Effector memory CD8-positive, alpha-beta T cell (primary cell): ENCODE results near the gene ST14.
"Not testable (repeated sequence)": the region's sequence is repeated elsewhere in the genome, so short reads cannot be mapped to it uniquely, and the experiment has no call there.

Experiments
- ATAC-seq: fragments of 150-1000 bp; cut with Tn5 transposase; replicated peaks from 2 replicates; pipeline ENCODE4 v1.10.0; 2021; ENCODE audit warnings: mild to moderate bottlenecking, moderate library complexity
- DNase-seq, 3 experiments: peaks; one replicate each; pipeline ENCODE4 v3.0.0; 2021
- H3K27ac Mint-ChIP-seq, 2 donors: one replicate each; pipeline ENCODE4 v1.8.0; 2022; ENCODE audit warnings: mild to moderate bottlenecking in 2 of 2, mixed read lengths in 2 of 2, moderate library complexity in 2 of 2
- H3K27me3 Mint-ChIP-seq, 2 donors: one replicate each; pipeline ENCODE4 v1.8.0; 2022; ENCODE audit warnings: mixed read lengths in 2 of 2
- H3K36me3 Mint-ChIP-seq: one replicate; pipeline ENCODE4 v1.8.0; 2022; ENCODE audit warnings: mild to moderate bottlenecking, moderate library complexity, mixed read lengths; ENCODE audit not compliant: insufficient read depth
- H3K4me1 Mint-ChIP-seq, 2 donors: one replicate each; pipeline ENCODE4 v1.8.0; 2022; ENCODE audit warnings: low read depth in 2 of 2, mixed read lengths in 2 of 2
- H3K4me3 Mint-ChIP-seq, 2 donors: one replicate each; pipeline ENCODE4 v1.8.0; 2022; ENCODE audit warnings: mild to moderate bottlenecking in 2 of 2, mixed read lengths in 2 of 2, moderate library complexity in 2 of 2
- H3K9me3 Mint-ChIP-seq, 2 donors: one replicate each; pipeline ENCODE4 v1.8.0; 2022; ENCODE audit warnings: mixed read lengths in 2 of 2

The ST14 gene

DNA sequence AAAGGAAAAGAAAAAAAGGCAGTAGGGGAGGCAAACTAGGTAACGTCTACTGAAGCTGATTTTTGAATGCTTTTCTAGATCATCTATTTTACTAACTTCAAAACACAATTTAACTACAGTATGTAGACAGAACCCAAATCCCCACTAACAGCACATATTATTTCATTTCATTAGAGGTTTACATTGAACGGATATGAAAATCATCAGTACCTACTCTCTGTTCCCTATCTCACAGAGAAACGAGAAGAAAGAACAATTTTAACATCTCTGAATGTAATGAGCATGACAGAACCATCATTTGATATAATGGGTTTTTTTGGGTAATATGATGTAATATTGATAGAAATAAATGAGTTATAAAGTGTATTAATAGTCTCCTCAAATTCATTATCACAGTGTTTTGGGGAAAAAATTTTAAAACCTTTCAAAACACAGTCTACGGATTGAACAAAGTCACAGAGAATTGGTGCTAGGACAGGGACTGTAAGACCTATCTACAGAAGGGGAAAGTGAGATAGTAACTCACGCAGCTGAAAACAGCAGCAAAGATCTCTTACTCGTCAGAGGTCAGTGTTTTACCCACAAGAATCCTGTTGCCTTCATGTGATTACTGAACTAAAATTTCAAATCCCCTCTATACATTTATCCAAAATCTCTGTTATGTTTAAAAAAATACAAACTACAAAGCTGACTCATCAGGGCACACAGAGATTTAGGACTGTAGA, 77.9 kb downstream of the ST14 start:
- H3K4me3 Mint-ChIP-seq = no peak overlapping the region
- H3K9me3 Mint-ChIP-seq = no peaks in the 10 kb centered on the region
- no peak overlapping the region for H3K27ac Mint-ChIP-seq
- peaks cover 58% of the 10 kb centered on the region for H3K36me3 Mint-ChIP-seq
- H3K27me3 Mint-ChIP-seq = no peaks in the 10 kb centered on the region
- H3K4me1 Mint-ChIP-seq = peaks cover 0 to 4% of the 10 kb centered on the region in 2 donors
- no peak for DNase-seq
- ATAC-seq = no peak

DNA sequence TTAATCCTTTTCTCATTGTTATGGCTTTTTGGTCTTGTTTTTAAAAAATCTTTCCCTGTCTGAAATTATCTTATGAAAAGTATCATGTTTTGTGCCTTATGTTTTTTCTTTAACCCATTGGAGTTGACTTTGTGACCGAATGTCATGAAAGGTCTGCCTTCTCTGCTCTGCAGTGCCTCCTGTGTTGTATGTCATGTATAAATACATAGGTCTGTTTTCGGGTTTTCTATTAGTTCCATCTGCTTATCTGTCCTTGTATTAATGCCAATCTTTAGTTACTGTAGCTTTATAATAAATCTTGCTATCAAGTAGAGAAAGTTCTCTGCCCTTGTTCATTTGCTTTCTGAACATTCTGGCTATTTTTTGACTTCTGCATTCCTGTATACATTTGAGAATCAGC, 82.1 kb downstream of the ST14 start:
- DNase-seq = no peak
- no peak for ATAC-seq
- H3K4me1 Mint-ChIP-seq = peaks cover 19 to 21% of the 10 kb centered on the region in 2 donors
- H3K27ac Mint-ChIP-seq = no peak overlapping the region
- no peaks in the 10 kb centered on the region for H3K9me3 Mint-ChIP-seq
- H3K4me3 Mint-ChIP-seq = no peak overlapping the region
- H3K27me3 Mint-ChIP-seq = no peaks in the 10 kb centered on the region
- H3K36me3 Mint-ChIP-seq = peaks cover 37% of the 10 kb centered on the region

DNA sequence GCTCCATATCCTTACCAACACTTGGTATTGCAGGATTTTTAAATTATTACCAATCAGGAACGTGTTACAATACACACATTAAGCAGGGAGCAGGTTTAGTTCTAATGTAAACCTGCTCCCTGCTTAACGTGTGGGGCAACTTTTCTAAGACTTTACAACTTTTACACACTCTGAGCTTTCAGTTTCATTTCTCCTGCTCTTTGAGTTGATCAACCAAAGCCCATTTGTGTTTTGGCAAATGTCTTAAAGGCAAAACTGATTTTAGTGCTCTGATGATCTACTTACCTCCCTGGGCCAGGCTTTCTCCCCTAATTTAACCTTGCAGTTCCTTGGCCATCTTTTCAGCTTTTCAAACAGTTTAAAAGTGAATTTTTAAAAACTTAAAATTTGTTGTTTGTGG, 84.2 kb downstream of the ST14 start:
- H3K4me3 Mint-ChIP-seq = peak overlapping the region; percentile 45 to 65
- H3K4me1 Mint-ChIP-seq = peaks cover 25 to 32% of the 10 kb centered on the region in 2 donors
- no peaks in the 10 kb centered on the region for H3K9me3 Mint-ChIP-seq
- peaks cover 16% of the 10 kb centered on the region for H3K36me3 Mint-ChIP-seq
- H3K27me3 Mint-ChIP-seq = no peaks in the 10 kb centered on the region
- peak overlapping the region; percentile 77 to 82 for H3K27ac Mint-ChIP-seq
- DNase-seq (no peak), ATAC-seq (peak; percentile 59)

DNA sequence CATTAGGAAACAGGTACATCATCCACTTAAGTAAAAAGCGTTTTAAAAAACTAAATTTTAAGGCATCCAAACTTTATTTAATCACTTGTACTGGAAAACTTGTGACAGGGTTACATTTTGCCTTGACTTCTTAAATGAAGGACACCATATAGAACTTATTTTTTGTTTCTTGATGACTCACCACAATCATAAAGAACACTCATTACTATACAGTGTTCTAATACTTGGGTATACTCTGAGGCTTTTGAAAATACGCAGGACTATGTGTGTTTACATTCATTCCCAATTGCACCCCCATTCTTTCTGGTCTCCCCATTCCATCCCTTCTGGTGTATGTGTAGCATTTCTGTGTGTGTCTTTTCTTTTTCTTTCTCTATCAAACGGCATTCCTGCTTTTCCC, 85.3 kb downstream of the ST14 start:
- Mint-ChIP-seq H3K4me3 (peak overlapping the region in 1 of 2 donors; percentile 2), H3K36me3 (peaks cover 8% of the 10 kb centered on the region), H3K4me1 (peaks cover 29 to 41% of the 10 kb centered on the region in 2 donors), H3K27me3 (no peaks in the 10 kb centered on the region), H3K27ac (peak overlapping the region; percentile 42 to 82), H3K9me3 (no peaks in the 10 kb centered on the region)
- DNase-seq = no peak
- ATAC-seq = no peak

DNA sequence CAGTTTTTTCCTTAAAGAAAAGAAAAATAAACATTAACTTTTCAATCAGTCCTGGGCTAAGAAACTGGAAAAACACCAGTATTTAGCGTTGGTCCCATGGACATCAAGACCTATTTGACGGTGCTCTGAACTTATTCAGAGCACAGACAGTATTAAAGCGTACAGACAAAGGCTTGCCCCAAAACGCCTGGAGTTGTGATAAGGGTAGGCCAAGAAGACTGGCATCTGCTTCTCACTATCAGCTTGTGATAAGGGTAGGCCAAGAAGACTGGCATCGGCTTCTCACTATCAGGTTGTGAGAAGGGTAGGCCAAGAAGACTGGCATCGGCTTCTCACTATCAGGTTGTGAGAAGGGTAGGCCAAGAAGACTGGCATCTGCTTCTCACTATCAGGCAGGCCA, 85.8 kb downstream of the ST14 start:
- Mint-ChIP-seq H3K4me3 (peak overlapping the region in 1 of 2 donors; percentile 2), H3K27ac (peak overlapping the region; percentile 2 to 42), H3K4me1 (peaks cover 34 to 43% of the 10 kb centered on the region in 2 donors)
- H3K9me3 Mint-ChIP-seq, DNase-seq, H3K27me3 Mint-ChIP-seq, H3K36me3 Mint-ChIP-seq, ATAC-seq: not testable (repeated sequence)

DNA sequence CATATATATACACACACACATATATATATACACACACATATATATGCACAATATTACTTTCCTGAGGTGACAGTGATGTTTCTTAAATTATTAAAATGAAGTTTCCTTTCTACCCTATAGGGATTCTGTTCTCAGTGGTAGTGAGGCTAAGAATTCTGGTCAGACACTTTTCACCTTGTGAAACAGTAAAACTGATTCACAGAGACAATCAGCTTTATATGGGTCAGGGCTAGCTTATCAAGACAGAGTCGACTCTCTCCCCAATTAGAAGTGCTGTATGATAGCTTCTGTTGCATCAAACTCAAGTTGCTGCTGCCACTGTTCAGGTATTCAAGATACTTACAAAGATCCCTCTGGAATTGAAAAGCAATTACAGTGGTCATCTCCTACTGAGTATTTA, 86.7 kb downstream of the ST14 start:
- ATAC-seq = no peak
- Mint-ChIP-seq H3K27ac (peak overlapping the region; percentile 30 to 76), H3K4me1 (peaks cover 40 to 52% of the 10 kb centered on the region in 2 donors), H3K4me3 (no peak overlapping the region), H3K27me3 (no peaks in the 10 kb centered on the region), H3K9me3 (peaks cover 0 to 2% of the 10 kb centered on the region in 2 donors), H3K36me3 (peaks cover 4% of the 10 kb centered on the region)
- DNase-seq = no peak

DNA sequence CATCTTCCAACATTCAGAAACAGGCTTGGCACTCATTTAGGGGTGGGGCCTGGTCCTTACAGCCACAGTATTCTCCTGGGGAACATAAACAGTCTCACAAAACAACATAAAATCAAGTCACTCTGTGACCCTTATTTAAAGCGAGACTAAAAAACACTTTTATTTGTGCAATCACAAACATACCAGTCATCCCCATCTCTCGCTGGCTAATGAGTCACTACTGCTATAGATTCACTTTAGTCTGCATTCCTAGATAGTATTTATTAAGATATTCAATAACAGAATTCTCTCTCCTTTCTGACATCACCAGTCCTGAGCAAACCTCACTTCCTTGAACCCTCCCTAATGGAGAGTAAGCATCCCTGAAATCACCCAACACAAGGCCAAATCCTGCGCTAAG, 87.2 kb downstream of the ST14 start:
- Mint-ChIP-seq H3K27ac (peak overlapping the region; percentile 30 to 76), H3K4me1 (peaks cover 38 to 55% of the 10 kb centered on the region in 2 donors)
- ATAC-seq = no peak

DNA sequence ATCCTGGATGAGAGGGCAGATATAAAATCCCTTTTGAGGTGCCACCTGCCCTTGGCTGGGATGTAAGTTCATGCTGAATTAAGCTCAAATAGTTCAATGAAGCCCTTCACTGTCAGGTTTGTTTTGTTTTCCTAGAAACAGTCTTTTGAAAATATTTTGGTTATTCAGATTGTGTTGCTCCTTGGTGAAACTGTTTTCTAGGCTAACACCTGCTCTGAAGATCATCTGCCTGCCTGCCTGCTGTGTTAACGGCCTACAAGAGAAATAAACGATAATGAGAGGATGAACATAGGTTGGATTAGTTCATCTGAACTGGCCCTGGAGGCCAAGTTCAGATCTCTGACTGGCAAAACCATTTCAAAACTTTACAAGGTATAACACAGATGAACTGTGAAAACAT, 87.7 kb downstream of the ST14 start:
- Mint-ChIP-seq H3K27me3 (no peaks in the 10 kb centered on the region), H3K4me3 (no peak overlapping the region), H3K36me3 (peaks cover 4% of the 10 kb centered on the region), H3K27ac (peak overlapping the region; percentile 30 to 76), H3K9me3 (peaks cover 7% of the 10 kb centered on the region in 2 donors), H3K4me1 (peaks cover 43 to 60% of the 10 kb centered on the region in 2 donors)
- no peak for DNase-seq
- ATAC-seq = no peak

More for the DNA sequence above, 87.2 kb downstream of the ST14 start:
- no peak overlapping the region for H3K4me3 Mint-ChIP-seq
- peaks cover 2% of the 10 kb centered on the region in 2 donors for H3K9me3 Mint-ChIP-seq
- no peak for DNase-seq
- peaks cover 4% of the 10 kb centered on the region for H3K36me3 Mint-ChIP-seq
- no peaks in the 10 kb centered on the region for H3K27me3 Mint-ChIP-seq

DNA sequence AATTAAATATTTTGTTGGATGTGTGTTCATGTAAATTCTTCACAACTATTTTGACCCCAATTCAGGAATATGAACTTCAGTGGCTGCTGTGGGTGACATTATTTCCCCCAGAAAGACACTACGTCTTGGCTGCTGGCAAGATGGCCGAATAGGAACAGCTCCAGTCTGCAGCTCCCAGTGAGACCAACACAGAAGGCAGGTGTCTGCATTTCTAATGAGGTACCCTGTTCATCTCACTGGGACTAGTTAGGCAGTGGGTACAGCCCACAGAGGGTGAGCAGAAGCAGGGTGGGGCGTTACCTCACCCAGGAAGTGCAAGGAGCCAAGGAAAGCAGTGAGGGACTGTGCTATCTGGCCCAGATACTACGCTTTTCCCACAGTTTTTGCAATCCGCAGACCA, 89.8 kb downstream of the ST14 start:
- H3K4me1 Mint-ChIP-seq = peaks cover 40 to 59% of the 10 kb centered on the region in 2 donors

DNA sequence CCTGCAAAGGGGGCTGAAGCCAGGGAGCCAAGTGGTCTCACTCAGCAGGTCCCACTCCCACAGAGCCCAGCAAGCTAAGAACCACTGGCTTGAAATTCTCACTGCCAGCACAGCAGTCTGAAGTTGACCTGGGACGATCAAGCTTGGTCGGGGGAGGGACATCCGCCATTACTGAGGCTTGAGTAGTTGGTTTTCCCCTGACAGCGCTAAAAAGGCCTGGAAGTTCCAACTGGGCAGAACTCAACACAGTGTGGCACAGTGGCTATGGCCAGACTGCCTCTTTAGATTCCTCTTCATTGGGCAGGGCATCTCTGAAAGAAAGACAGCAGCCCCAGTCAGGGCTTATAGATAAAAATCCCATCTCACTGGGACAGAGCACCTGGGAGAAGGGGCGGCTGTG, 90.3 kb downstream of the ST14 start:
- H3K27ac Mint-ChIP-seq = peak overlapping the region in 1 of 2 donors; percentile 10
- H3K9me3 Mint-ChIP-seq = peaks cover 7 to 11% of the 10 kb centered on the region in 2 donors
- H3K4me1 Mint-ChIP-seq = peaks cover 39 to 59% of the 10 kb centered on the region in 2 donors
- not testable (repeated sequence) for H3K27me3 Mint-ChIP-seq, H3K4me3 Mint-ChIP-seq, DNase-seq, H3K36me3 Mint-ChIP-seq, ATAC-seq

More for the DNA sequence above, 89.8 kb downstream of the ST14 start:
- DNase-seq = no peak
- peaks cover 7 to 11% of the 10 kb centered on the region in 2 donors for H3K9me3 Mint-ChIP-seq
- peak overlapping the region in 1 of 2 donors; percentile 49 for H3K27ac Mint-ChIP-seq
- H3K36me3 Mint-ChIP-seq = no peaks in the 10 kb centered on the region
- H3K27me3 Mint-ChIP-seq = no peaks in the 10 kb centered on the region
- peak overlapping the region in 1 of 2 donors; percentile 36 for H3K4me3 Mint-ChIP-seq
- ATAC-seq = no peak

DNA sequence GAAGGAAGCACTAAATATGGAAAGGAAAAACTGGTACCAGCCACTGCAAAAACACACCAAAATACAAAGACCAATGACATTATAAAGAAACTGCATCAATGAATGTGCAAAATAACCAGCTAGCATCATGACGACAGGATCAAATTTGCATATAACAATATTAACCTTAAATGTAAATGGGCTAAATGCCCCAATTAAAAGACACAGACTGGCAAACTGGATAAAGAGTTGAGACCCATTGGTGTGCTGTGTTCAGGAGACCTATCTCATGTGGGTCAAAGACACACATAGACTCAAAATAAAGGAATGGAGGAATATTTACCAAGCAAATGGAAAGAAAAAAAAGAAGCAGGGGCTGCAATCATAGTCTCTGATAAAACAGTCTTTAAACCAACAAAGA, 92.2 kb downstream of the ST14 start:
- not testable (repeated sequence) for H3K36me3 Mint-ChIP-seq, H3K27me3 Mint-ChIP-seq, ATAC-seq, H3K27ac Mint-ChIP-seq, DNase-seq
- Mint-ChIP-seq H3K4me1 (peaks cover 44 to 63% of the 10 kb centered on the region in 2 donors), H3K9me3 (peaks cover 7 to 11% of the 10 kb centered on the region in 2 donors), H3K4me3 (peak overlapping the region in 1 of 2 donors; percentile 1)
